Measurements from ENCODE around the gene LSM2.
"Not testable (repeated sequence)": the region's sequence is repeated elsewhere in the genome, so short reads cannot be mapped to it uniquely, and the experiment has no call there.

LSM2 gene

GRCh38 chr6:31797588-31797987 is 9.2 kb downstream of the LSM2 start:
- DNase-seq (ENCODE audit: low read depth) = no peak

- no peak for DNase-seq (ENCODE audit: low read depth)
Measured at GRCh38 chr6:31796993-31797385, 9.8 kb downstream of the LSM2 start.

DNA sequence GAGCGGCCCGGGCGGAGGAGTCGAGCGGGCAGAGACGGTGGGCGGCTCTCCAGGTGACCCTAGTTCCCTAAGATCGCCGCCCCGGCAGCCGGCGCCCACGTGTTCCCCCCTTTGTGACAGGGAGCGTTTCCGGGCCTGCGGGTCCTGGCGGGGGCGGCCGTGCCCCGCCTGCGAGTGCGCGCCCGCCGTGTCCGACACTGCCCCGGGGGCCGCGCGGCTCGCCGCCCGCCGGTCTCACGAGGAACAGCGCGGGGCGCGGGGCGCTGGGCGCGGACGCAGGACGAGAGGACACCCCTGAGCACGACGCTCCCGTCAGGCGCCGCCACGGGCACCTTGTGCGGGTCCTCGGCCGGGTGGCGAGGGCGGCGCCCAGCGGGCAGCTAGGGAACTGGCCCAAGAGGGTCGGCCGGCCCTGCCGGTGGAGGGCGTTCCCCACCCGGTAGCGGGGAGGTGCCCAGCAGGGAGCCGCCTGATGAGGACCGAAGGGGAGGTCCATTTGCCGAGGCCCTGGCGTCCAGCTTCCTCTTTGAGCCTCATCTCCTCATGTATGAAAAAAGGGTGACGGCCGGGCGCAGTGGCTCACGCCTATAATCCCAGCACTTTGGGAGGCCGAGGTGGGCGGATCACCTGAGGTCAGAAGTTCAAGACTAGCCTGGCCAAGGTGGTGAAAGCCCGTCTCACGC is 11.0 kb downstream of the LSM2 start, which contains the start of gene VARS1:
VARS1 (minus strand) TSS at position 137 of the 683 bp plus-strand sequence. CDS start 535 bp downstream, outside the sequence.
- DNase-seq (ENCODE audit: low read depth) = peak; percentile 89

DNA sequence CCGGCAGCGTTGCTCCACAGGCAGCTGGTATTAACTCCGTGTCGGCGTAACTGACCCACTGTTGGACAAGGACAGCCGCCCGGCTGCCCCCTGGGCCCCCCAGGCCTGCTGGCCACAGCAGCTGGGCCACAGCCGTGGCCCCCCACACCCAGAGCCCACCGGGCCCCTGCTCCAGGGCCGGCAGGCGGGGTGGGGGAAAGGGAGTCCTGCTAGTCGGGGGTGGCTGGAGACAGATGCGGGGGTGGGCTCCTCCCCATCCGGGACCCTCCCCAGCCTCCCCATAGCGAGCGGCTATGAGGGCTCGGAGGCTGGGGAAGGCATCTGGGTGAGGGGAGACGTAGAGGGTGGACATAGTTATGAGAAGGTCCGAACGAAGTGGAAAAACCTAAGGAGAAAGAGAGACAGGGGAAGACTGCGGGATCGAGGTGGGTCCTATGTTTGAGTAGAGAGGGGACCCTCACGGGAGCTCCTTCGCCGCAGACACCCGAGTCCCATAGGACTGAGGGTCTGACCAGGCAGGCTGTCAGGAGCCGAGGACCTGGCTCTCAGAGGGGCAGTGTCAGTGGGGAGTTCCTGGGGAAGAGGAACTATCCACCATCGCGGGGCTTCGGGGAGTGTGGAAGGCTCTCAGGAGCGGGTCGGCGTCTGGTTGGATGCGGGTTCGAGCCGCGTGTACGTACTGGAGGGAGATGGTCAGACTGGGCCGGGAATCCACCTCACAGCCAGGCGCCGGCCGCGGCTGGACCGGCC is 11.7 kb downstream of the LSM2 start:
- DNase-seq (ENCODE audit: low read depth) = no peak

DNA sequence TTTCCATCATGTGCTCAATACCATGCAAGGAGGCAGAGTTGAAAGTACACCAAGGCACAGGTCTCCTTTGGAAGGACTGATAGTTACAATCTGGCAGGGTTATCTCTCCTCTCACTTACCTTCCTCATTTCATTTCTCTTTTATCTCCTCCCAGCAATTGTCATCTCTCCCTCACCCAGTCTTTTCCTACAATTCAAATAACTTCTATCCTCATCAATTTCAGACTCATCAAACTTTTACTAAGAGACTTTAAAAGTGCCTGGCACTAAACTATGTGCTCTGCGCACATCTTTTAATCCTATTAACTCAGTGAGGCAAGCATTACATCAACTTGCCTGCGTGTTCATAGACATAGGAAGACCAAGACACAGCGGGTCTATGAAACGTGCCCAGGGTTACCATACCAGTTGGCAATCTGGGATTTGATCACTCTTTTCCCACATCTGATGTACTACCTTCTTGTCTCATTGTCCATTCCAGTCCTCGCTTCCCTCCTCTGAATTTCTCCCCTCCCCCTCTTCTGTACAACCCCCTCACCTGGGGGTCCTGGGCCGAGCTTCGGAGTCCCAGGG is 12.4 kb downstream of the LSM2 start:
- no peak for DNase-seq (ENCODE audit: low read depth)

- not testable (repeated sequence) for DNase-seq (ENCODE audit: low read depth)
Measured at GRCh38 chr6:31793927-31794245, 12.9 kb downstream of the LSM2 start.

DNA sequence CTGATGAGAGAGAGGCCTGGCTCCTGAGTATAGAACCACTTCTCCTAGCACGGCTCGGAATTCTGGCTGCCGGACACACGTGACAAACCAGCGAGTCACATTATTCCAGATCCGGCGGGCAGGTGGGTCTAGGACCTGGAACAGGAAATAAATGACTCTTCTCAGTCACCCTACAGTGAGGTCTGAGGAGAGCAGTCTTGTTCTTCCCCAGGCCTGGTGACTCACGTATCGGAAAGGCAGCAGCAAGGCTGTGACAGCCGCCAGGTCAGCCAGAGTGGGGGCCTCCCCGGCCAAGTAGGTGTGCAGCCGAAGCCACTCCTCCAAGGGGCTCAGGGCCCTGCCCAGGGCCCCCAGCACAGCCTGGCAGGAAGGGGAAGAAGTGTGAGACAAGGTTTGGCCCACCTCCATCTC is 14.0 kb downstream of the LSM2 start:
- no peak for DNase-seq (ENCODE audit: low read depth)

- DNase-seq (ENCODE audit: low read depth) = no peak
Measured at GRCh38 chr6:31792090-31792374, 14.7 kb downstream of the LSM2 start.

- DNase-seq (ENCODE audit: low read depth) = no peak
Measured at GRCh38 chr6:31791324-31792089, 15.3 kb downstream of the LSM2 start.

GRCh38 chr6:31785475-31785874 is 21.3 kb downstream of the LSM2 start:
- DNase-seq (ENCODE audit: low read depth) = no peak

DNA sequence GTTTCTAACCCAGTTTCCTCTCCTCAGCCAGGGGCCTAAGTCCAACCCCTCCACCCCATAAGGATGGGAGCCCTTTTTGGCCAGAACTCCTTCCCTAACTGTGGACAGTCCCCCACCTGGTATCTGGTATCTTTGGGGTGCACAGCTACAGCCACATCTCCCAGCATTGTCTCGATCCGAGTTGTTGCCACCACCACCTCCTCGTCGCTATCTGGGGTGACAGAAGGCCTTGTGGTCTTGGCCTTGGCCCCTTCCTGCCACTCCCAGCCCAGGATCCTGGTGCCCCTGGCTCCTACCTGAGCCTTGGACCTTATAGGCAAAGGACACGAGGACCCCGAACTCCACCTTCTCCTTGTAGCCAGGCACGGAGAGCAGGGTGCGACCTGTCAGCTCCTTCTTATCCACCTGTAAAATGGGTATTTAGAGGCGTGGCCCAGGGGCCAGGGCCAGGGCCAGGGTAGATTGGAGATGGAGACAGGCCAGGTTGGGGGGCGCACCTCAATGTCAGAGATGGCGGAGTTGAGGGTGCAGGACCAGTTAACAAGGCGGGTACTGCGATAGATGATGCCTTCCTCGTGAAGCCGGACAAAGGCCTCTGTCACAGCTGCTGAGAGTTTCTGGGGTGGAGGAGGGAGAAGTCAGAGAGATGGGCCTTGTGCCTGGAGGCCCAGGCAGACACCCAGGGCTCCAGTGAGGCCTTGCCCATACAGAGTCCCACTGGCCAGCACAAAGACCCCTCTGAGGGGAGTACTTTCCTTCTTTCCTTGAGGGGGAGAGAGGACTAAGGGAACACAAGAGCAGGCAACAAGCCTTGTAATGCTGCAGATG is 22.5 kb downstream of the LSM2 start:
- no peak for DNase-seq (ENCODE audit: low read depth)

- DNase-seq (ENCODE audit: low read depth) = no peak
Measured at GRCh38 chr6:31782126-31782855, 24.5 kb downstream of the LSM2 start.

GRCh38 chr6:31781244-31782125 is 25.3 kb downstream of the LSM2 start:
- no peak for DNase-seq (ENCODE audit: low read depth)

- no peak for DNase-seq (ENCODE audit: low read depth)
Measured at GRCh38 chr6:31780507-31781243, 26.1 kb downstream of the LSM2 start.

DNA sequence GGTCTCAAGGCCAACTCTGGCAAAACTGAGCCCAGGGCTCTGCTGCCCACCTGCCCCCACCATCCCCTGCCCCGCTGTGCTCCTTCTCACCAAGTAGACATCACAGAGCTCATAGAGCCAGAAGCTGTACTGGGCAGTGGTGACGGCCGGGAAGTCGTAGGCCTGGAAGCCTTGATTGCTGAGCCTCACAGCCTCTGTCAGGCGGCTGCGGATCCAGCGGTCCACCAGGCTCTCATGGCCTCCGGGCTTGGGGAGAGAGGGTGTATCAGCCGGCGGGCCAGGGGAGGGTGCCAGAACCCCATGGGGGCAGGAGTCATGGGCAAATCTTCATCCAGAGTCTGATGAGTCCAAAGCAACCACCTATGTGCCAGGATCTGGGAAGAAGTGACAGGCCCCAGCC is 26.9 kb downstream of the LSM2 start:
- DNase-seq (ENCODE audit: low read depth) = no peak

- no peak for DNase-seq (ENCODE audit: low read depth)
Measured at GRCh38 chr6:31778999-31779885, 27.5 kb downstream of the LSM2 start.

GRCh38 chr6:31778193-31778592 is 28.6 kb downstream of the LSM2 start:
- DNase-seq (ENCODE audit: low read depth) = no peak

- DNase-seq (ENCODE audit: low read depth) = no peak
Measured at GRCh38 chr6:31777667-31778050, 29.1 kb downstream of the LSM2 start.
